ENCODE measurements around the gene MCTP2.

GRCh38 chr15:94386351-94386750, 155.0 kb downstream of the MCTP2 start:
- TF ChIP-seq, protein P1, sequence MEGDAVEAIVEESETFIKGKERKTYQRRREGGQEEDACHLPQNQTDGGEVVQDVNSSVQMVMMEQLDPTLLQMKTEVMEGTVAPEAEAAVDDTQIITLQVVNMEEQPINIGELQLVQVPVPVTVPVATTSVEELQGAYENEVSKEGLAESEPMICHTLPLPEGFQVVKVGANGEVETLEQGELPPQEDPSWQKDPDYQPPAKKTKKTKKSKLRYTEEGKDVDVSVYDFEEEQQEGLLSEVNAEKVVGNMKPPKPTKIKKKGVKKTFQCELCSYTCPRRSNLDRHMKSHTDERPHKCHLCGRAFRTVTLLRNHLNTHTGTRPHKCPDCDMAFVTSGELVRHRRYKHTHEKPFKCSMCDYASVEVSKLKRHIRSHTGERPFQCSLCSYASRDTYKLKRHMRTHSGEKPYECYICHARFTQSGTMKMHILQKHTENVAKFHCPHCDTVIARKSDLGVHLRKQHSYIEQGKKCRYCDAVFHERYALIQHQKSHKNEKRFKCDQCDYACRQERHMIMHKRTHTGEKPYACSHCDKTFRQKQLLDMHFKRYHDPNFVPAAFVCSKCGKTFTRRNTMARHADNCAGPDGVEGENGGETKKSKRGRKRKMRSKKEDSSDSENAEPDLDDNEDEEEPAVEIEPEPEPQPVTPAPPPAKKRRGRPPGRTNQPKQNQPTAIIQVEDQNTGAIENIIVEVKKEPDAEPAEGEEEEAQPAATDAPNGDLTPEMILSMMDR (IDR thresholded peaks at IDR 0.05) = no peak
- no peak for TF ChIP-seq NR3C1 (CRISPR knock-in tag; conservative IDR thresholded peaks at IDR 0.05; ENCODE audit: low read depth)
- no peak for TF ChIP-seq ATF3 (CRISPR knock-in tag; conservative IDR thresholded peaks at IDR 0.05)
- TF ChIP-seq, protein P2, sequence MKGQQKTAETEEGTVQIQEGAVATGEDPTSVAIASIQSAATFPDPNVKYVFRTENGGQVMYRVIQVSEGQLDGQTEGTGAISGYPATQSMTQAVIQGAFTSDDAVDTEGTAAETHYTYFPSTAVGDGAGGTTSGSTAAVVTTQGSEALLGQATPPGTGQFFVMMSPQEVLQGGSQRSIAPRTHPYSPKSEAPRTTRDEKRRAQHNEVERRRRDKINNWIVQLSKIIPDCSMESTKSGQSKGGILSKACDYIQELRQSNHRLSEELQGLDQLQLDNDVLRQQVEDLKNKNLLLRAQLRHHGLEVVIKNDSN (CRISPR knock-in tag; IDR thresholded peaks at IDR 0.05) = no peak
- TF ChIP-seq USF2 (CRISPR knock-in tag; IDR thresholded peaks at IDR 0.05) = no peak
- TF ChIP-seq, protein P3, sequence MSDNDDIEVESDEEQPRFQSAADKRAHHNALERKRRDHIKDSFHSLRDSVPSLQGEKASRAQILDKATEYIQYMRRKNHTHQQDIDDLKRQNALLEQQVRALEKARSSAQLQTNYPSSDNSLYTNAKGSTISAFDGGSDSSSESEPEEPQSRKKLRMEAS (CRISPR knock-in tag; IDR thresholded peaks at IDR 0.05) = no peak
- TF ChIP-seq ZNF317 (CRISPR knock-in tag; IDR thresholded peaks at IDR 0.05; ENCODE audit: borderline replicate concordance, low read depth) = no peak
- no peak for TF ChIP-seq GTF2I (CRISPR knock-in tag; conservative IDR thresholded peaks at IDR 0.05)

All from WTC11 (cell line).